ENCODE measurements around the gene TMEM82. TPM values are rescaled to one million over a fixed set of nuclear protein-coding genes. Genes with fewer than 3 reads are reported as not detected.

TMEM82 gene
- total and polyA plus RNA-seq, 2 of the 13 experiments (the other 11 are each of a cell fraction or from before 2014, with no cell fraction given) = 0.24 to 0.97 TPM

GRCh38 chr1:15744122-15744679, 1.9 kb downstream of the TMEM82 start (continued):
- TF ChIP-seq MLLT10 (CRISPR knock-in tag; IDR thresholded peaks at IDR 0.05) (no peak), RXRB (CRISPR knock-in tag; IDR thresholded peaks at IDR 0.05; ENCODE audit: borderline replicate concordance) (no peak), ZNF343 (CRISPR knock-in tag; IDR thresholded peaks at IDR 0.05) (no peak), ZNF501 (CRISPR knock-in tag; IDR thresholded peaks at IDR 0.05) (0 out of 2 replicates have a peak, but pooled peaks have one; percentile 54), MXD4 (CRISPR knock-in tag; IDR thresholded peaks at IDR 0.05) (0 out of 2 replicates have a peak, but pooled peaks have one; percentile 17), SP4 (CRISPR knock-in tag; IDR thresholded peaks at IDR 0.05) (no peak), TFDP1 (CRISPR knock-in tag; IDR thresholded peaks at IDR 0.05; ENCODE audit: borderline replicate concordance) (peak; percentile 52; the same call in 1 of the 2 replicates), ZNF768 (CRISPR knock-in tag; IDR thresholded peaks at IDR 0.05) (peak; percentile 70), RBAK (CRISPR knock-in tag; IDR thresholded peaks at IDR 0.05) (no peak), HNRNPL (IDR thresholded peaks at IDR 0.05; ENCODE audit: low read depth, low read length) (peak; percentile 75; the same call in 1 of the 2 replicates), ZFP62 (CRISPR knock-in tag; IDR thresholded peaks at IDR 0.05) (no peak), ZNF331 (CRISPR knock-in tag; IDR thresholded peaks at IDR 0.05) (peak; percentile 70; the same call in 1 of the 2 replicates), ARID5B (CRISPR knock-in tag; IDR thresholded peaks at IDR 0.05) (peak; percentile 43; the same call in 1 of the 2 replicates), NFYC (CRISPR knock-in tag; IDR thresholded peaks at IDR 0.05) (no peak), MAX (IDR thresholded peaks at IDR 0.05) (peak; percentile 80), MEIS2 (CRISPR knock-in tag; IDR thresholded peaks at IDR 0.05) (0 out of 2 replicates have a peak, but pooled peaks have one; percentile 19), NRL (CRISPR knock-in tag; IDR thresholded peaks at IDR 0.05; ENCODE audit: borderline replicate concordance) (0 out of 2 replicates have a peak, but pooled peaks have one; percentile 46), ZFX (CRISPR knock-in tag; IDR thresholded peaks at IDR 0.05; ENCODE audit: low read depth) (peak; percentile 79), ZNF569 (CRISPR knock-in tag; IDR thresholded peaks at IDR 0.05; ENCODE audit: borderline replicate concordance) (no peak), BRD4 (CRISPR knock-in tag; IDR thresholded peaks at IDR 0.05) (0 out of 2 replicates have a peak, but pooled peaks have one; percentile 42), ZNF335 (CRISPR knock-in tag; IDR thresholded peaks at IDR 0.05) (no peak), ZNF558 (CRISPR knock-in tag; IDR thresholded peaks at IDR 0.05; ENCODE audit: borderline replicate concordance) (0 out of 2 replicates have a peak, but pooled peaks have one; percentile 43)
